ENCODE measurements around the gene STRA6. TPM values are rescaled to one million over a fixed set of nuclear protein-coding genes. Genes with fewer than 3 reads are reported as not detected.

STRA6 gene
- total RNA-seq, 3 donors from 2014 or later (not counting 1 experiment from before 2014, with no cell fraction given), result not detected

GRCh38 chr15:74136814-74137536 lies 65.6 kb downstream of the STRA6 start:
- no peaks in the 10 kb centered on the region for H3K36me3 Mint-ChIP-seq
- no peaks in the 10 kb centered on the region for H3K36me3 ChIP-seq (ENCODE audit: control insufficient read depth, insufficient read depth, low read length)
- WGBS (ENCODE audit: insufficient coverage), result 18% methylated on average over 18 of the region's 18 CpGs
- H3K9me3 ChIP-seq (ENCODE audit: control insufficient read depth, insufficient read depth, low read length), result no peaks in the 10 kb centered on the region
- no peaks in the 10 kb centered on the region for H3K9me3 Mint-ChIP-seq
- H3K4me3 Mint-ChIP-seq, result peak overlapping the region; percentile 78
- no peak overlapping the region for H3K27ac Mint-ChIP-seq
- TF ChIP-seq CTCF (IDR thresholded peaks at IDR 0.05), result no peak
- H3K4me1 ChIP-seq (ENCODE audit: control insufficient read depth, insufficient read depth, low read length), result peaks cover 17% of the 10 kb centered on the region
- intact Hi-C loops (cut with micrococcal nuclease), result no loop called here
- H3K27me3 ChIP-seq (ENCODE audit: control insufficient read depth, insufficient read depth, low read length), result peaks cover 43% of the 10 kb centered on the region
- ATAC-seq (no peak), DNase-seq (no peak)
- peaks cover 59 to 68% of the 10 kb centered on the region in 2 donors for H3K27me3 Mint-ChIP-seq (ENCODE audit: low read depth in 2 of 2)
- no peak overlapping the region for H3K4me3 ChIP-seq (ENCODE audit: low read length)
- H3K4me1 Mint-ChIP-seq, result peaks cover 10% of the 10 kb centered on the region in 2 donors
- no peak overlapping the region for H3K27ac ChIP-seq (ENCODE audit: low read length)

- Histone ChIP-seq H3K27me3 (ENCODE audit: control insufficient read depth, insufficient read depth, low read length) (peaks cover 43% of the 10 kb centered on the region), H3K4me3 (ENCODE audit: low read length) (no peak overlapping the region), H3K27ac (ENCODE audit: low read length) (no peak overlapping the region), H3K9me3 (ENCODE audit: control insufficient read depth, insufficient read depth, low read length) (no peaks in the 10 kb centered on the region), H3K4me1 (ENCODE audit: control insufficient read depth, insufficient read depth, low read length) (peaks cover 17% of the 10 kb centered on the region), H3K36me3 (ENCODE audit: control insufficient read depth, insufficient read depth, low read length) (no peaks in the 10 kb centered on the region)
- peak overlapping the region; percentile 78 for H3K4me3 Mint-ChIP-seq
- H3K27me3 Mint-ChIP-seq (ENCODE audit: low read depth in 2 of 2), result peaks cover 59 to 72% of the 10 kb centered on the region in 2 donors
- ATAC-seq (no peak), DNase-seq (no peak)
- intact Hi-C loops (cut with micrococcal nuclease), result no loop called here
- TF ChIP-seq CTCF (IDR thresholded peaks at IDR 0.05), result no peak
- peaks cover 10% of the 10 kb centered on the region in 2 donors for H3K4me1 Mint-ChIP-seq
- no peaks in the 10 kb centered on the region for H3K36me3 Mint-ChIP-seq
- WGBS (ENCODE audit: insufficient coverage), result 2% methylated on average over 20 of the region's 26 CpGs
- H3K9me3 Mint-ChIP-seq, result no peaks in the 10 kb centered on the region
- H3K27ac Mint-ChIP-seq, result no peak overlapping the region
These were observed 66.1 kb downstream of the STRA6 start for GRCh38 chr15:74136540-74136813.

- H3K27me3 Mint-ChIP-seq (ENCODE audit: low read depth in 2 of 2), result peaks cover 56 to 77% of the 10 kb centered on the region in 2 donors
- no peaks in the 10 kb centered on the region for H3K36me3 ChIP-seq (ENCODE audit: control insufficient read depth, insufficient read depth, low read length)
- no peak overlapping the region for H3K4me3 ChIP-seq (ENCODE audit: low read length)
- no peak for TF ChIP-seq CTCF (IDR thresholded peaks at IDR 0.05)
- intact Hi-C loops (cut with micrococcal nuclease), result no loop called here
- DNase-seq (no peak), ATAC-seq (no peak)
- peaks cover 49% of the 10 kb centered on the region for H3K27me3 ChIP-seq (ENCODE audit: control insufficient read depth, insufficient read depth, low read length)
- no peak overlapping the region for H3K27ac Mint-ChIP-seq
- H3K9me3 ChIP-seq (ENCODE audit: control insufficient read depth, insufficient read depth, low read length), result no peaks in the 10 kb centered on the region
- peaks cover 20% of the 10 kb centered on the region for H3K4me1 ChIP-seq (ENCODE audit: control insufficient read depth, insufficient read depth, low read length)
- 10% methylated on average over 26 of the region's 27 CpGs for WGBS (ENCODE audit: insufficient coverage)
- no peak overlapping the region for H3K27ac ChIP-seq (ENCODE audit: low read length)
- peak overlapping the region; percentile 9 for H3K4me3 Mint-ChIP-seq
- H3K4me1 Mint-ChIP-seq, result peaks cover 10% of the 10 kb centered on the region in 2 donors
- H3K36me3 Mint-ChIP-seq, result no peaks in the 10 kb centered on the region
- no peaks in the 10 kb centered on the region for H3K9me3 Mint-ChIP-seq
These were observed 67.5 kb downstream of the STRA6 start for GRCh38 chr15:74135041-74135565.
